GM12865 (cell line): Measurements from ENCODE around the gene CCNA2.
A peak's percentile ranks its signal among the peaks of the same experiment; 100 is the strongest.

ENCODE experiments used
- DNase-seq: peaks from one replicate; pipeline ENCODE4 v3.0.0; 2010; ENCODE audit warnings: low read depth
- H3K4me3 ChIP-seq: 2 replicates; pipeline ENCODE4 v1.5.1; 2011; ENCODE audit warnings: mild to moderate bottlenecking, low read depth, low read length, control low read depth
- CTCF ChIP-seq: IDR thresholded peaks from 2 replicates; pipeline ENCODE4 v1.5.1; 2011; ENCODE audit warnings: low read length, control low read depth, low read depth, inconsistent platforms; ENCODE audit not compliant: insufficient read depth; ENCODE audit errors: missing control alignments

CCNA2 gene

GRCh38 chr4:121789960-121790829 is 33.5 kb downstream of the CCNA2 start:
- no peak for DNase-seq
- TF ChIP-seq CTCF: no peak
- no peak overlapping the region for H3K4me3 ChIP-seq

GRCh38 chr4:121789455-121789854 is 34.2 kb downstream of the CCNA2 start:
- DNase-seq: no peak
- no peak for TF ChIP-seq CTCF
- no peak overlapping the region for H3K4me3 ChIP-seq

GRCh38 chr4:121788896-121789295 is 34.8 kb downstream of the CCNA2 start:
- peak; percentile 68 for DNase-seq
- no peak for TF ChIP-seq CTCF
- H3K4me3 ChIP-seq: no peak overlapping the region

GRCh38 chr4:121786221-121786620 is 37.5 kb downstream of the CCNA2 start:
- H3K4me3 ChIP-seq: no peak overlapping the region
- TF ChIP-seq CTCF: no peak
- no peak for DNase-seq

GRCh38 chr4:121785479-121785878 is 38.2 kb downstream of the CCNA2 start:
- DNase-seq: no peak
- no peak overlapping the region for H3K4me3 ChIP-seq
- no peak for TF ChIP-seq CTCF

GRCh38 chr4:121784975-121785374 is 38.7 kb downstream of the CCNA2 start:
- DNase-seq: no peak

More at GRCh38 chr4:121784975-121785374, 38.7 kb downstream of the CCNA2 start:
- TF ChIP-seq CTCF: no peak
- H3K4me3 ChIP-seq: no peak overlapping the region
